Parathyroid adenoma (tissue), 2 donors: Measurements from ENCODE around the gene PDE10A.

Experiments used
- H2AFZ ChIP-seq: fragments of 300-600 bp; sonication (generic); one replicate; pipeline ENCODE4 v1.7.0; 2017; ENCODE audit warnings: antibody characterized with exemption, mild to moderate bottlenecking
- H3K27ac ChIP-seq: fragments of 300-600 bp; sonication (generic); one replicate; pipeline ENCODE4 v1.7.0; 2017
- H3K27me3 ChIP-seq: fragments of 300-600 bp; sonication (generic); one replicate; pipeline ENCODE4 v1.7.0; 2017; ENCODE audit warnings: low read length; ENCODE audit not compliant: control insufficient read depth, insufficient read depth
- H3K36me3 ChIP-seq: fragments of 300-600 bp; sonication (generic); one replicate; pipeline ENCODE4 v1.7.0; 2017; ENCODE audit warnings: low read length; ENCODE audit not compliant: control insufficient read depth, insufficient read depth
- H3K4me1 ChIP-seq: fragments of 300-600 bp; sonication (generic); one replicate; pipeline ENCODE4 v1.7.0; 2017; ENCODE audit warnings: control low read depth
- H3K4me2 ChIP-seq: fragments of 300-600 bp; sonication (generic); one replicate; pipeline ENCODE4 v1.7.0; 2017; ENCODE audit warnings: low read length
- H3K4me3 ChIP-seq: fragments of 300-600 bp; sonication (generic); one replicate; pipeline ENCODE4 v1.7.0; 2017; ENCODE audit warnings: low read depth, low read length
- H3K79me2 ChIP-seq: fragments of 300-600 bp; sonication (generic); one replicate; pipeline ENCODE4 v1.7.0; 2017; ENCODE audit warnings: control low read depth
- H3K9ac ChIP-seq: fragments of 300-600 bp; sonication (generic); one replicate; pipeline ENCODE4 v1.7.0; 2017; ENCODE audit warnings: mild to moderate bottlenecking
- H3K9me3 ChIP-seq: fragments of 300-600 bp; sonication (generic); one replicate; pipeline ENCODE4 v1.7.0; 2017; ENCODE audit warnings: low read length; ENCODE audit not compliant: control insufficient read depth
- CTCF ChIP-seq: fragments of 300-600 bp; sonication (generic); IDR thresholded peaks from one replicate; pipeline ENCODE4 v1.7.0; 2017; ENCODE audit warnings: antibody characterized with exemption, mild to moderate bottlenecking
- donor health status: primary hyperparathyroidism.

PDE10A gene

GRCh38 chr6:165383323-165383722 lies 279.7 kb downstream of the PDE10A start:
- H3K36me3 ChIP-seq: no peaks in the 10 kb centered on the region
- no peak overlapping the region for H3K4me2 ChIP-seq
- no peak overlapping the region for H3K27ac ChIP-seq
- H2AFZ ChIP-seq: no peak overlapping the region
- no peaks in the 10 kb centered on the region for H3K27me3 ChIP-seq
- H3K4me1 ChIP-seq: no peaks in the 10 kb centered on the region
- no peaks in the 10 kb centered on the region for H3K9me3 ChIP-seq
- H3K9ac ChIP-seq: no peak overlapping the region
- H3K79me2 ChIP-seq: no peaks in the 10 kb centered on the region
- H3K4me3 ChIP-seq: no peak overlapping the region
- TF ChIP-seq CTCF: no peak

- Histone ChIP-seq H3K27me3 (no peaks in the 10 kb centered on the region), H3K4me1 (no peaks in the 10 kb centered on the region), H3K9me3 (no peaks in the 10 kb centered on the region), H3K4me3 (no peak overlapping the region), H3K27ac (no peak overlapping the region), H3K4me2 (no peak overlapping the region), H2AFZ (no peak overlapping the region), H3K36me3 (no peaks in the 10 kb centered on the region), H3K9ac (no peak overlapping the region), H3K79me2 (no peaks in the 10 kb centered on the region)
- no peak for TF ChIP-seq CTCF
Observed at GRCh38 chr6:165376100-165376499, 286.9 kb downstream of the PDE10A start.

- Histone ChIP-seq H3K4me3 (no peak overlapping the region), H3K27me3 (no peaks in the 10 kb centered on the region), H3K4me2 (no peak overlapping the region), H3K27ac (no peak overlapping the region), H3K9ac (no peak overlapping the region), H3K36me3 (no peaks in the 10 kb centered on the region), H3K9me3 (no peaks in the 10 kb centered on the region), H2AFZ (no peak overlapping the region), H3K79me2 (no peaks in the 10 kb centered on the region), H3K4me1 (no peaks in the 10 kb centered on the region)
- no peak for TF ChIP-seq CTCF
Observed at GRCh38 chr6:165365371-165365770, 297.7 kb downstream of the PDE10A start.

GRCh38 chr6:165345700-165346099 lies 317.3 kb downstream of the PDE10A start:
- Histone ChIP-seq H3K4me2 (no peak overlapping the region), H3K27me3 (no peaks in the 10 kb centered on the region), H3K4me3 (no peak overlapping the region), H3K36me3 (no peaks in the 10 kb centered on the region), H3K9ac (no peak overlapping the region), H2AFZ (no peak overlapping the region), H3K4me1 (no peaks in the 10 kb centered on the region), H3K27ac (no peak overlapping the region), H3K79me2 (no peaks in the 10 kb centered on the region), H3K9me3 (no peaks in the 10 kb centered on the region)
- no peak for TF ChIP-seq CTCF

- Histone ChIP-seq H3K36me3 (no peaks in the 10 kb centered on the region), H3K27ac (no peak overlapping the region), H2AFZ (no peak overlapping the region), H3K27me3 (no peaks in the 10 kb centered on the region), H3K4me3 (no peak overlapping the region), H3K79me2 (no peaks in the 10 kb centered on the region), H3K9ac (no peak overlapping the region), H3K4me2 (no peak overlapping the region), H3K9me3 (no peaks in the 10 kb centered on the region), H3K4me1 (no peaks in the 10 kb centered on the region)
- TF ChIP-seq CTCF: no peak
Observed at GRCh38 chr6:165340532-165340931, 322.5 kb downstream of the PDE10A start.
